DND-41 (cell line): ENCODE measurements around the gene ADAMTS16.

Experiments used
- ATAC-seq: fragments of 200-7000 bp; cut with Tn5 transposase; 3 replicates; pipeline ENCODE4 v1.9.1; 2021; ENCODE audit warnings: low read depth; ENCODE audit not compliant: insufficient read depth
- DNase-seq: peaks from one replicate; pipeline ENCODE4 v3.0.0-alpha.2; 2020
- H2AFZ ChIP-seq: 2 replicates; pipeline ENCODE4 v1.6.0; 2012; ENCODE audit warnings: low read depth, low read length
- H3K27ac ChIP-seq: 2 replicates; pipeline ENCODE4 v1.5.1; 2012; ENCODE audit warnings: low read length, inconsistent platforms
- H3K27me3 ChIP-seq: fragments of 200-600 bp; sonication (generic); 2 replicates; pipeline ENCODE4 v1.6.0; 2012; ENCODE audit warnings: low read length, mild to moderate bottlenecking, inconsistent platforms; ENCODE audit not compliant: insufficient read depth, poor library complexity
- H3K36me3 ChIP-seq: 2 replicates; pipeline ENCODE4 v1.5.1; 2012; ENCODE audit warnings: low read length, inconsistent platforms; ENCODE audit not compliant: insufficient read depth
- H3K4me1 ChIP-seq: 2 replicates; pipeline ENCODE4 v1.5.1; 2012; ENCODE audit warnings: mild to moderate bottlenecking, low read length; ENCODE audit not compliant: insufficient read depth
- H3K4me2 ChIP-seq: 2 replicates; pipeline ENCODE4 v1.6.0; 2012; ENCODE audit warnings: mild to moderate bottlenecking, moderate library complexity, low read length, inconsistent platforms; ENCODE audit not compliant: insufficient read depth
- H3K4me3 ChIP-seq, 2 experiments: fragments of 200-600 bp in 1 of 2; shearing (Covaris generic) in 1 of 2; 2 replicates each; pipeline ENCODE4 v1.5.1; 2012 to 2016; ENCODE audit warnings: inconsistent platforms in 2 of 2, low read length in 2 of 2, mild to moderate bottlenecking in 2 of 2, low read depth in 1 of 2, moderate library complexity in 1 of 2
- H3K79me2 ChIP-seq: 2 replicates; pipeline ENCODE4 v1.6.0; 2012; ENCODE audit warnings: low read length, inconsistent platforms; ENCODE audit not compliant: insufficient read depth
- H3K9ac ChIP-seq: 2 replicates; pipeline ENCODE4 v1.6.0; 2012; ENCODE audit warnings: low read depth, mild to moderate bottlenecking, inconsistent platforms, low read length, moderate library complexity
- H3K9me3 ChIP-seq: 2 replicates; pipeline ENCODE4 v1.5.1; 2012; ENCODE audit warnings: low read length, moderate library complexity, mild to moderate bottlenecking, inconsistent platforms; ENCODE audit not compliant: insufficient read depth, severe bottlenecking
- H4K20me1 ChIP-seq: 2 replicates; pipeline ENCODE4 v1.6.0; 2012; ENCODE audit warnings: low read length; ENCODE audit not compliant: insufficient read depth
- CTCF ChIP-seq: IDR thresholded peaks from 2 replicates; pipeline ENCODE4 v1.5.1; 2012; ENCODE audit warnings: borderline replicate concordance, low read length, moderate library complexity, mild to moderate bottlenecking; ENCODE audit not compliant: poor library complexity, severe bottlenecking; ENCODE audit errors: extremely low read depth
- EZH2 ChIP-seq: IDR thresholded peaks from 3 replicates; pipeline ENCODE4 v1.6.1; 2012; ENCODE audit warnings: borderline replicate concordance, low read depth, mild to moderate bottlenecking, moderate library complexity, low read length, inconsistent platforms; ENCODE audit not compliant: severe bottlenecking

ADAMTS16 gene

GRCh38 chr5:5179079-5179478 lies 38.9 kb downstream of the ADAMTS16 start:
- H3K36me3 ChIP-seq: no peaks in the 10 kb centered on the region
- no peaks in the 10 kb centered on the region for H4K20me1 ChIP-seq
- no peak for DNase-seq
- H3K4me3 ChIP-seq: no peak overlapping the region
- H3K4me1 ChIP-seq: no peaks in the 10 kb centered on the region
- H3K9me3 ChIP-seq: no peaks in the 10 kb centered on the region
- H3K79me2 ChIP-seq: no peaks in the 10 kb centered on the region
- H3K27ac ChIP-seq: no peak overlapping the region
- H3K27me3 ChIP-seq: no peaks in the 10 kb centered on the region
- H3K4me2 ChIP-seq: no peak overlapping the region
- TF ChIP-seq EZH2: no peak
- TF ChIP-seq CTCF: no peak
- no peak for ATAC-seq
- no peak overlapping the region for H2AFZ ChIP-seq
- H3K9ac ChIP-seq: no peak overlapping the region

- H3K36me3 ChIP-seq: no peaks in the 10 kb centered on the region
- H3K9me3 ChIP-seq: no peaks in the 10 kb centered on the region
- H3K4me1 ChIP-seq: no peaks in the 10 kb centered on the region
- no peak overlapping the region for H3K9ac ChIP-seq
- no peaks in the 10 kb centered on the region for H4K20me1 ChIP-seq
- no peak overlapping the region for H3K4me3 ChIP-seq
- TF ChIP-seq CTCF: no peak
- TF ChIP-seq EZH2: no peak
- no peaks in the 10 kb centered on the region for H3K79me2 ChIP-seq
- H3K27me3 ChIP-seq: no peaks in the 10 kb centered on the region
- ATAC-seq: no peak
- no peak overlapping the region for H3K4me2 ChIP-seq
- H2AFZ ChIP-seq: no peak overlapping the region
- no peak for DNase-seq
- H3K27ac ChIP-seq: no peak overlapping the region
Measured at GRCh38 chr5:5179597-5179996, 39.5 kb downstream of the ADAMTS16 start.

GRCh38 chr5:5181650-5182324 lies 41.7 kb downstream of the ADAMTS16 start:
- Histone ChIP-seq H3K9me3 (no peaks in the 10 kb centered on the region), H3K4me3 (no peak overlapping the region), H3K9ac (no peak overlapping the region), H3K79me2 (no peaks in the 10 kb centered on the region), H3K4me2 (no peak overlapping the region), H4K20me1 (no peaks in the 10 kb centered on the region), H3K27me3 (no peaks in the 10 kb centered on the region), H3K36me3 (no peaks in the 10 kb centered on the region), H2AFZ (no peak overlapping the region), H3K4me1 (no peaks in the 10 kb centered on the region), H3K27ac (no peak overlapping the region)
- DNase-seq (no peak), ATAC-seq (no peak)
- TF ChIP-seq CTCF: no peak
- no peak for TF ChIP-seq EZH2
